Inferior parietal cortex (tissue), 1 donor: ENCODE data around the gene SLAMF6.
"Not testable (repeated sequence)": the region's sequence is repeated elsewhere in the genome, so short reads cannot be mapped to it uniquely, and the experiment has no call there.

Experiments used
- DNase-seq: peaks from one replicate; pipeline ENCODE4 v3.0.0-alpha.2; 2016; ENCODE audit errors: extremely low spot score

SLAMF6 gene

GRCh38 chr1:160504651-160505050 lies 18.4 kb downstream of the SLAMF6 start:
- no peak for DNase-seq

GRCh38 chr1:160503087-160503486 lies 20.0 kb downstream of the SLAMF6 start:
- DNase-seq: no peak

DNA sequence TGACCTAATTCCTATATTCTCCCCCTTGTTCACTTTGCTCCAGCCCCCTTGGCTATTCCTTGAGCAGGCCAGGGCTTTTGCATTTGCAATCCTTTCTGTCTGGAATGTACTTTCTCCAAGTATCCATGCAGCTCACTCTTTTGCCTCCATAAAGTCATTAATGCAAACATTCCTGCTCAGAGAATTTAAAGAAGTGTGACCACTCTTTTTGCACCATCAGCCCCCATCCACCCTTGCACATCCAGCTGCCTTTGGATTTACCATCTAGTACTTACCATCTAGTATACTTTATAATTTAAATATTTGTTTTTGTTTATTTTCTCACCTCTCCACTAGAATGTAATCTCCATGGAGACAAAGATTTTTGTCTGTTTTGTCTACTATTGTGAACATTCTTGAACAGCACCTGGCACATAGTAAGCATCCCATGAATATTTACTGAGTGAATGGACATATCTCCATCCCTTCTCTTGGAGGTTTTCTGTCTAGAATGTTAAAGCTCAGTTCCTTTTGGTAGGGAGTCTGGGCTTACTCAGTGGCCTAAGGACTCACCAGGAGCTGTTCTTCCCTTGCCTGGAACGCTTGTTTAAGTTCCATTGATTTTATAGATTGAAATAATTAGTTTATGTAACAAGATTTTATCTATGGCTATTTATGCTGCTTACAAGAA lies 22.6 kb downstream of the SLAMF6 start:
- DNase-seq: no peak

DNA sequence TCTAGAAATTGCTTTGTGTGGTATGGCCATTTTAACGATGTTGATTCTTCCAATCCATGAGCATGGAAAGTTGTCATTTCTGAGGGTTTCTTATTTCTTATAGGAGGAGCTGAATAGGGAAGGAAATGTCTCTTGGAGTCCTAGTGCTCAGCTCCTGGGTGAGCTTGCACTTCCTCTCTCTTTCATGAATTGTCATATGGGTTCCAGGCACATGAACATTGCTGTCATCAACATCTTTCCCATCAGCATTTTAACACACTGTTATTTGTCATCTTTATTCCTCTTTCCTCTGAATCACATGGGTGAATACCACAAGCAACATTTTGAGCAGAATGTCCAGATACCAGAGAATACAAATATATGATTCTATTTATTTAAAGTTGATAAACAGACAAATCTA lies 23.4 kb downstream of the SLAMF6 start:
- no peak for DNase-seq

DNA sequence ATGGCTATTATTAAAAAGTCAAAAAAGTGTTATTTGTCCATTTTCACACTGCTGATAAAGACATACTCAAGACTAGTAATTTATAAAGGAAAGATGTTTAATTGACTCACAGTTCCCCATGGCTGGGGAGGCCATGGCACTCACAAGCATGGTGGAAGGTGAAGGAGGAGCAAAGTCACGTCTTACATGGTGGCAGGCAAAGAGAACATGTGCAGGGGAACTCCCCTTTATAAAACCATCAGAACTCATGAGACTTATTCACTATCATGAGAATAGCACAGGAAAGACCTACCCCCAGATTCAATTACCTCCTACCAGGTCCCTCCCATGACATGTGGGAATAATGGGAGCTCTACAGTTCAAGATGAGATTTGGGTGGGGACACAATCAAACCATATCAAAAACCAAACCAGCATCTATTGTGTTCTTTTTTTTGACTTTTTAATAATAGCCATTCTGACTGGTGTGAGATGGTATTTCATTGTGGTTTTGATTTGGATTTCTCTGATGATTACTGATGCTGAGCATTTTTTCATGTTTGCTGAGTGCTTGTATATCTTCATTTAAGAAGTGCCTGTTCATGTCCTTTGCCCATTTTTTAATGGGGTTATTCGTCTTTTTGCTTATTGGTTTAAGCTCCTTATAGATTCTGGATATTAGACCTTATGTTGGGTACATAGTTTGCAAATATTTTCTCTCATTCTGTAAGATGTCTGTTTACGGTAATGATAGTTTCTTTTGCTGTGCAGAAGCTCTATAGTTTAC lies 24.6 kb downstream of the SLAMF6 start:
- not testable (repeated sequence) for DNase-seq

DNA sequence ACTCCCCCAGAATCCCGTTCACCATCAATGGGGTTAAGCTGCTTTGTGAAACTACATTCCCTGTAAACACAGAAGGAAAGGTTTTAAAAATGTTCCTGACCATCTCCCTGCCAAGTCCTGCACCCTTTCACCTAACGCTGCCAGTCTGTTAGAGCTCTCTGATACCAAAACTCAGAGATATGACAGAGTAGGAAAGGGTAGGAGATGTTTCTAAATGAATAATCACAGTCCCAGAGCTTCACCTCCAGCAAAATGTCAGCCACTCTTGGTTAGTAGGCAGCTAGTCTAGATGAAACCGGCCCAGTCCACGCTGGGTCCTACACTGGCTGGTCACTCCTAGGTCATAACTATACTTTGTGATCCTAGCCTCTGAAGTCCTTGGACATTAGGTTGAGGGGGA lies 26.7 kb downstream of the SLAMF6 start:
- DNase-seq: no peak

DNA sequence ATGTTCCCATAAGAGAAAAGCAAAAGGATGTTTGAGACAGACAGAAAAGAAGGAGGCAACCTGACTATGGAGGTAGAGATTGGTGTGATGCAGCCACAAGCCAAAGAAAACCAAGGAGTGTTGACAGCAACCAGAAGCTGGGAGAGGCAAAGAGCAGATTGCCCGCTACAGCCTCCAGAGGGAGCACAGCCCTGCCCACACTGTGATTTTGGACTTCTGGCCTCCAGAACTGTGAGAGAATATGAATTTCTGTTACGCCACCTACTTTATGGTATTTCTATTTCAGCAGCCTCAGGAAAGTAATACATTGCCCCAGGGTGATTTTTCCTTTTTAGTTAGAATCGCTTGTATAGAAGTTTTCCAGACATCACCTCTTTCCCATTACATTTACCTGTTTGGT lies 28.4 kb downstream of the SLAMF6 start:
- no peak for DNase-seq

DNA sequence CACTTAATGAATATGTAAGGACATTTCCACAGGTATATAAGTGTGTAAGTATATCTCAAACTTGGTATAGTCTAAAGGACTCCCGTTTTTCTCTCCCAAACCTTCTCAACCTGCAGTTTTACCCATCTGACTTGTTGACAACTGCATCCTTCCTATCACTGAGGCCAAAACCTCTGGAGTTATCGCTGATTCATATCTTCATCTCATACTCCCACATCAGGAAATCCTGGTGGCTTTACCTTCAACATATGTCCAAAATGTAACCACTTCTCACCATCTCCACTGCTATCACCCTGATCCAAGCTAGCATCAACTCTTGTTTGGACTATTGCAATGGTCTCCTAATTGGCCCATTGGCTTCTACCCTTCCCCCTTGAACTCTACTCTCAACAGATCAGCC lies 30.4 kb downstream of the SLAMF6 start:
- no peak for DNase-seq

- no peak for DNase-seq
Measured at GRCh38 chr1:160491981-160492380, 31.1 kb downstream of the SLAMF6 start.

DNA sequence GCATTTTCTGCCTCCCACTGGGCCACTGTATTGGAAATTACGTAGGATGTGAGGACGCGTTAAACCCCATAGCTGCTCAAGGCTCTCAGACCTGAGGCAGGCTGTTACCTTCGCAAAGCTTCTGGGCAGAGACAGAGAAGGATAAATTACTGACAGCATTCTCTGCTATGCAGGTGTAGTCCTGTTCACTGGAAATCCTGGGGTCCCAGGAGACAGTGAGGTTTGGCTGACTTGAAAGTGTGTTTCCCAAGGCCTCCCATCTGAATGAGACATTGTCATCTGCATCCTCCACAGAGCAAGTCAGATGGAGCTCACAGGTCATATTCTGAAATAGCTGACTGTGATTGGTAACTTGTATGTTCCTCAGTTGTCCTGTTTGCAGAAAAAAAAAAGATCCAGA lies 32.0 kb downstream of the SLAMF6 start:
- no peak for DNase-seq

DNA sequence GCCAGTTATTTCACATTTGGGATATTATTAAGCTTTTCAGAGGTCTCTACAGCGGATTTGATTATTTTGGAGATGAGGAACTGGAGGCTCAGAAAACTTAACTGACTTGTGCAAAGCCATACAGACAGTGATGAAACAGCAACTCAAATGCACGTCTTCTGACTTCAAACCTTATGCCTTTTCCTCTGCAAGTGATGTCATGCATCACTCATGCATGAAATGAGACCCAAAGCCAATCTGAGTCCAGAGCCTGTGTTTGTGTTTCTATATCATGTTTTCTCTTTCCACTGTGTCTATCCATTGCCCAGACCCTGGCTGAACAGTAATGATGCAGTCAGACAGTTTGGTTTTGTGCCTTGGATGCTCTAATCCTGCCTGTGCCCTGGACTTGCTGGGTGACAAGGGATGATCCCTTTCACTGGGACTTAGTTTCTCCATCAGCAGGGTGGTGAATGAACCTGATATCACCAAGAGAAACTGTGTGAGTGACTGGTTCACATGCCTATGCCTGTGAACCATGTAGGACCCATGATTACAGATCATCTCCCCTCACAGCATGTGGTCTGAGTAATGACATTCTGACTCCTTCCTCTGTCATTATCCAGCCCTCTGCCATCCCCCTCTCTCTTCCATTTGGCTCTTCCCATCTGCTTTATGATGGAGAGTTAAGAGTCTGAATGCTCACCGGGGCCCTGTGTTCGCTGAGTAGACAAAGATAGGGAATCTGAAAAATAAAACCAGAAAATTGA lies 33.4 kb downstream of the SLAMF6 start:
- no peak for DNase-seq

- no peak for DNase-seq
Measured at GRCh38 chr1:160488347-160489058, 34.6 kb downstream of the SLAMF6 start.

- DNase-seq: no peak
Measured at GRCh38 chr1:160486453-160486852, 36.6 kb downstream of the SLAMF6 start.

GRCh38 chr1:160483505-160484185 lies 39.4 kb downstream of the SLAMF6 start:
- no peak for DNase-seq

GRCh38 chr1:160481979-160482596 lies 41.0 kb downstream of the SLAMF6 start:
- DNase-seq: no peak

GRCh38 chr1:160480781-160481180 lies 42.3 kb downstream of the SLAMF6 start:
- not testable (repeated sequence) for DNase-seq

DNA sequence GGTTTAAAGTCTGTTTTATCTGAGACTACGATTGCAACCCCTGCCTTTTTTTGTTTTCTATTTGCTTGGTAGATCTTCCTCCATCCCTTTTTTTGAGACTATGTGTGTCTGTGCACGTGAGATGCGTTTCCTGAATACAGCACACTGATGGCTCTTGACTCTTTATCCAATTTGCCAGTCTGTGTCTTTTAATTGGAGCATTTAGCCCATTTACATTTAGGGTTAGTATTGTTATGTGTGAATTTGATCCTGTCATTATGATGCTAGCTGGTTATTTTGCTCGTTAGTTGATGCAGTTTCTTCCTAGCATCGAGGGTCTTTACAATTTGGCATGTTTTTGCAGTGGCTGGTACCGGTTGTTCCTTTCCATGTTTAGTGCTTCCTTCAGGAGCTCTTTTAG lies 44.0 kb downstream of the SLAMF6 start:
- DNase-seq: not testable (repeated sequence)

DNA sequence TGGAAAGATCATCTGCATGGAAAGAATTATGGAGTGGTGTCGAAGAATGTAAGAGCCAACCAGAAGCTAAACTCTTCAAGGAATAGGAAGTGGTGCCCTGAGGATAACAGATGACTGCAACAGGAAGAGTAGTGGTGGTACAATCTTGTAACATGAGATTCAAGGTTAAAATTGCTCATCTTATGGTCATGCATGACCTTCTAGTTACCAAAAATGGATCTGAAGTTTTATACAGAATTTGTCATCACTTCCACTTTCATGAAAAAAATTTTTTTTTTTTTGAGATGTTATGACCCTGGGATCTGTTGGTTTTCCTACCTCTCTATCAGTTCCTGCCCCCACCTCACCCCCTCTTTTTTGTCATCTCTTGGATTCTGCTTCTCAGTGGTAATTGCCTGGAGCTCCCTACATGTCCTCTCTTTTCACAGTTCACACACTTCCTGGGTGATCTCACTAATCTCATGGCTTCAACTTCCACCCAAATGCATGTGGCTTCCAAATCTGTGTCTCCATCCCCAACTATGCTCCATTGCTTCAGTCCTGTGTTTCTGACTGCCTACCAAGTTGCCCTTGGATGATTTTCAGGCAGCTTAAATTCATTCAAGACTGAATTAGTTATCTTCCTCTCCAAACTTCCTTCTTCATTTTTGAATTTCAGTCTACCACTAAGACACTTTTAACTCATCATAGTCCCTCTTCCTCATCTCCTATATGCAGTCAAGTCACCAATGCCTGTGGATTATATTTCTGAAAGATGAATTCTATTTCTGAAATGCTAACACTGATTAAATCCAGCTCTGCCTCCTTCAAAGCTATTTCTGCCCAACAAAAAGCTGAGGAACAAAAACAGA lies 48.4 kb downstream of the SLAMF6 start:
- DNase-seq: no peak

DNA sequence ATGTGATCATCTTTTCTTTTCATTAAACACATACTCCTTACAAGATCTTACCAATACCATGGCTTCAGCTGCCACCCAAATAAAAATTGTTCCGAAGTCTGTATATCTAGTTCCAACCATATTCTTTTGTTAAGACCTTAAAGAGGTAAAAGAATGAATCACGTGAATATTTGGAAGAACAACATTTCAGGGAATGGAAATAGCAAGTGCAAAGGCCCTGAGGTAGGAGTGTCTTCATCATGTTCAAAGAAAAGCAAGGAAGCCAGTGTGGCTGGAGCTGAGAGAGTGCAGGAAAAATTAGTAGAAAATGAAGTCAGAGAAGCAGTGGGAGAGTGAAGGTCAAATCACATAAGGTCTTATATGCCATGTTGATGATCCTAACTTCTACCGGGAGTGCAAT lies 50.9 kb downstream of the SLAMF6 start:
- no peak for DNase-seq

- DNase-seq: no peak
Measured at GRCh38 chr1:160471253-160471652, 51.8 kb downstream of the SLAMF6 start.
